Measurements from ENCODE around the gene RPS15. TPM values are rescaled to one million over a fixed set of nuclear protein-coding genes. Genes with fewer than 3 reads are reported as not detected.
A peak's percentile ranks its signal among the peaks of the same experiment; 100 is the strongest.

The RPS15 gene
- total RNA-seq, 6 experiments from 2014 or later, result 334 to 1,615 (median 355) TPM

DNA sequence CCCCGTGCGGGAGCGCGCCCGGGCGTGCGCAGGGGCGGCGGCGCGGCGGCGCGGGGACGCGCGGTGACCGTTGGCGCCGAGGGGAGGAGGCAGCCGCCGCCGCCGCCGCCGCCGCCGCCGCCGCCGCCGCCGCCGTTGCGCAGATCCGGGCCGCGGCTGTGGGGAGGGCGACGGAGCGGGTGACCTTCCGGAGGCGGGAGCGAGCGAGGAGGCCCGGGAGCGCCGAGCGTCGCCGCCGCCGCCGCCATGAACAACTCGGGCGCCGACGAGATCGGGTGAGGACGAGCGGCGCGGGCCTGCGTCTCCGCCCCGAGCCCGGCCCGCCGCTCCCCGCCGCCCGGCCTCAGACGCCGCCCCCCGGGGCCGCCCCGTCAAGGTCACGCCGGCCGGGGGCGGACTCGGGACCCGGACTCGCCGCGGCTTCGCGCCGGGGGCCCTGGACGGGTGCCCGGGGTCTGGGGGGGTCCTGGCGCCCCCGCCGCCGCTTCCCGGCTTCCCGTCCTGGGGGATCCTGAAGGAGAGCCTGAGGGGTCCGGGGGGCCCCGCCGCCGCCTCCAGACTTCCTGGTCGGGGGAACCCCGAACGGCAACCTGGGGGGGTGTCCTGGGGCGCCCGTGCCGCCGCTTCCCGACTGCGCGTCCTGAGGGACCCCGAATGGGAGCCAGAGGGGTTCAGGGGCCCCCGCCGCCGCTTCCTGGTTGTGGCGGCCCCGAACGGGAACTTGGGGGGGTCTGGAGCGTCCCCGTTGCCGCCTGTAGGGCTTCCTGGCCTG, 30.5 kb upstream of the RPS15 start, which contains the start of gene DAZAP1:
DAZAP1 (plus strand) TSS at position 59 of the 772 bp plus-strand sequence; CDS start at position 247, 188 bp downstream.
- H3K27ac ChIP-seq, result peak within 1 kb of the TSS; percentile 79 to 87 (median 85)
- peaks cover 0 to under 1% (median 0%) of the 10 kb centered on the region in 4 donors for H3K36me3 ChIP-seq
- ATAC-seq (peak in 1 of 4 donors; percentile 4), DNase-seq (peak in 2 of 3 donors; percentile 59 to 71)
- intact Hi-C loops (cut with DNase I), result no loop called here
- H3K27me3 ChIP-seq, result no peaks in the 10 kb centered on the region
- WGBS (ENCODE audit: insufficient coverage, low coverage, low lambda C conversion rate, missing lambda C conversion rate), result 0% methylated on average over 2 of the region's 121 CpGs
- peaks cover 4 to 39% (median 14%) of the 10 kb centered on the region in 4 donors for H3K4me1 ChIP-seq
- H3K9me3 ChIP-seq, result no peaks in the 10 kb centered on the region
- TF ChIP-seq POLR2A (IDR thresholded peaks at IDR 0.05), result peak; percentile 20
- TF ChIP-seq, protein P1, sequence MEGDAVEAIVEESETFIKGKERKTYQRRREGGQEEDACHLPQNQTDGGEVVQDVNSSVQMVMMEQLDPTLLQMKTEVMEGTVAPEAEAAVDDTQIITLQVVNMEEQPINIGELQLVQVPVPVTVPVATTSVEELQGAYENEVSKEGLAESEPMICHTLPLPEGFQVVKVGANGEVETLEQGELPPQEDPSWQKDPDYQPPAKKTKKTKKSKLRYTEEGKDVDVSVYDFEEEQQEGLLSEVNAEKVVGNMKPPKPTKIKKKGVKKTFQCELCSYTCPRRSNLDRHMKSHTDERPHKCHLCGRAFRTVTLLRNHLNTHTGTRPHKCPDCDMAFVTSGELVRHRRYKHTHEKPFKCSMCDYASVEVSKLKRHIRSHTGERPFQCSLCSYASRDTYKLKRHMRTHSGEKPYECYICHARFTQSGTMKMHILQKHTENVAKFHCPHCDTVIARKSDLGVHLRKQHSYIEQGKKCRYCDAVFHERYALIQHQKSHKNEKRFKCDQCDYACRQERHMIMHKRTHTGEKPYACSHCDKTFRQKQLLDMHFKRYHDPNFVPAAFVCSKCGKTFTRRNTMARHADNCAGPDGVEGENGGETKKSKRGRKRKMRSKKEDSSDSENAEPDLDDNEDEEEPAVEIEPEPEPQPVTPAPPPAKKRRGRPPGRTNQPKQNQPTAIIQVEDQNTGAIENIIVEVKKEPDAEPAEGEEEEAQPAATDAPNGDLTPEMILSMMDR (IDR thresholded peaks at IDR 0.05), result no peak
- H3K4me3 ChIP-seq, result peak within 1 kb of the TSS; percentile 81 to 93 (median 92)

GRCh38 chr19:1408300-1409203, 29.6 kb upstream of the RPS15 start:
- no peaks in the 10 kb centered on the region for H3K9me3 ChIP-seq
- TF ChIP-seq, protein P1 (IDR thresholded peaks at IDR 0.05), result no peak
- peak; percentile 24 for TF ChIP-seq POLR2A (IDR thresholded peaks at IDR 0.05)
- peak; percentile 6 to 12 (median 10) for ATAC-seq
- H3K27ac ChIP-seq, result peak overlapping the region; percentile 79 to 87 (median 85)
- peaks cover 4 to 47% (median 15%) of the 10 kb centered on the region in 4 donors for H3K4me1 ChIP-seq
- peak overlapping the region; percentile 81 to 93 (median 92) for H3K4me3 ChIP-seq
- 0% methylated on average over 15 of the region's 69 CpGs for WGBS (ENCODE audit: insufficient coverage, low coverage, low lambda C conversion rate, missing lambda C conversion rate)
- H3K36me3 ChIP-seq, result peaks cover 0 to 8% (median 0%) of the 10 kb centered on the region in 4 donors
- intact Hi-C loops (cut with DNase I), result no loop called here
- peak in 2 of 3 donors; percentile 64 to 68 for DNase-seq
- no peaks in the 10 kb centered on the region for H3K27me3 ChIP-seq

- Histone ChIP-seq H3K9me3 (no peaks in the 10 kb centered on the region), H3K27ac (peak overlapping the region in 1 of 3 donors; percentile 79), H3K27me3 (no peaks in the 10 kb centered on the region), H3K4me1 (peaks cover 4 to 49% (median 16%) of the 10 kb centered on the region in 4 donors), H3K4me3 (peak overlapping the region; percentile 81 to 93 (median 92)), H3K36me3 (peaks cover 0 to 9% (median 0%) of the 10 kb centered on the region in 4 donors)
- 28% methylated on average over 3 of the region's 33 CpGs for WGBS (ENCODE audit: insufficient coverage, low coverage, low lambda C conversion rate, missing lambda C conversion rate)
- no peak for TF ChIP-seq POLR2A (IDR thresholded peaks at IDR 0.05)
- TF ChIP-seq, protein P1 (IDR thresholded peaks at IDR 0.05), result no peak
- no peak for ATAC-seq
- intact Hi-C loops (cut with DNase I), result no loop called here
- peak in 1 of 3 donors; percentile 57 for DNase-seq
These were observed 28.8 kb upstream of the RPS15 start for GRCh38 chr19:1409204-1410005.

All from right lobe of liver (tissue), 6 donors.